ENCODE data around the gene BCL2. TPM values are rescaled to one million over a fixed set of nuclear protein-coding genes. Genes with fewer than 3 reads are reported as not detected.
A peak's percentile ranks its signal among the peaks of the same experiment; 100 is the strongest.

Gene BCL2
- total RNA-seq, 2 donors from 2014 or later, result 95.4 to 269 TPM

GRCh38 chr18:63128237-63128974, 191.2 kb downstream of the BCL2 start:
- peak overlapping the region; percentile 74 for H3K27ac Mint-ChIP-seq
- H3K27me3 Mint-ChIP-seq, result no peaks in the 10 kb centered on the region
- peaks cover 90% of the 10 kb centered on the region for H3K36me3 Mint-ChIP-seq (ENCODE audit: low read depth)
- H3K9me3 Mint-ChIP-seq, result no peaks in the 10 kb centered on the region
- H3K4me1 Mint-ChIP-seq, result peaks cover 23% of the 10 kb centered on the region
- ATAC-seq (replicated peaks), result no peak
- H3K4me3 Mint-ChIP-seq, result no peak overlapping the region

DNA sequence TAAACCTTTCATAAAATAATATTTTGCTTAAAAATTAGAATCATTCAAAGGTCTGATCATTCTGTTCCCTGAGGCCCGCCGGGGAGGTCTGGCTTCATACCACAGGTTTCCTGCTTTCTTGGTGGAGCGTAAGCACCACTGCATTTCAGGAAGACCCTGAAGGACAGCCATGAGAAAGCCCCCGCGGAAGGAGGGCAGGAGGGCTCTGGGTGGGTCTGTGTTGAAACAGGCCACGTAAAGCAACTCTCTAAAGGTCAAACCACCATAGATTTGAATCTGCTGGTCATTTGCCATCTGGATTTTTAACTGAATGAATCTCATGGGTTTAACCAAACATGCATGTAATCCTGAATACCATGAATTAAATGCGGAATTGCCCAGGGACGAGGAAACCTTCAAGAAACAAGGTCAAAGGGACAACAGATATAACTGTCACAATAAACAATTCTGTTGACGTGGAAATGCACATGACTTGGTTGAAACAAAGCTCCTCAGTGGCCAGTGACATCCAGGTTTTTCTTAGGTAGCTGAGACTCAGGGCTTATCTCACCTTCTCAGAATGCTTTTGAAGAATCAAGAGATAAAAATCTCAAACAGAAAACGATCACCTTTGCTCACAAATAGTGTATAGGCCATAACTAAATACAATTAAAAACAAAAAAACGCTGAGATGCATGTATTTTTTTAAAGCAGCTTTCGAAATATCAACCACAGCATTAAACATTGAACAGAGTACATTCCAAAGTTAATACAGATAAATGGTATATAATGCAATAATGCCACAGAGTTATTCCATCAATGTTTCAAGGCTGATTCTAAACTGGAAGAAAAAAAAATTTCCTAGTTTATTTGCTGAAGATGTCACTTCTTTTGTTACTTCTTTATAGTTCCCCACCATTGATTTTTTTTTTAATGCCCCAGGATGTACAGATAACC, 193.2 kb downstream of the BCL2 start:
- peak overlapping the region; percentile 74 for H3K27ac Mint-ChIP-seq
- ATAC-seq (replicated peaks), result no peak
- H3K4me1 Mint-ChIP-seq, result peaks cover 20% of the 10 kb centered on the region
- H3K36me3 Mint-ChIP-seq (ENCODE audit: low read depth), result peaks cover 76% of the 10 kb centered on the region
- no peaks in the 10 kb centered on the region for H3K27me3 Mint-ChIP-seq
- H3K4me3 Mint-ChIP-seq, result no peak overlapping the region
- no peaks in the 10 kb centered on the region for H3K9me3 Mint-ChIP-seq

- ATAC-seq (replicated peaks), result no peak
- no peak overlapping the region for H3K4me3 Mint-ChIP-seq
- peaks cover 24% of the 10 kb centered on the region for H3K36me3 Mint-ChIP-seq (ENCODE audit: low read depth)
- H3K4me1 Mint-ChIP-seq, result peaks cover 22% of the 10 kb centered on the region
- no peaks in the 10 kb centered on the region for H3K9me3 Mint-ChIP-seq
- peak overlapping the region; percentile 67 for H3K27ac Mint-ChIP-seq
- no peaks in the 10 kb centered on the region for H3K27me3 Mint-ChIP-seq
These were observed 198.9 kb downstream of the BCL2 start for GRCh38 chr18:63120620-63121019.

DNA sequence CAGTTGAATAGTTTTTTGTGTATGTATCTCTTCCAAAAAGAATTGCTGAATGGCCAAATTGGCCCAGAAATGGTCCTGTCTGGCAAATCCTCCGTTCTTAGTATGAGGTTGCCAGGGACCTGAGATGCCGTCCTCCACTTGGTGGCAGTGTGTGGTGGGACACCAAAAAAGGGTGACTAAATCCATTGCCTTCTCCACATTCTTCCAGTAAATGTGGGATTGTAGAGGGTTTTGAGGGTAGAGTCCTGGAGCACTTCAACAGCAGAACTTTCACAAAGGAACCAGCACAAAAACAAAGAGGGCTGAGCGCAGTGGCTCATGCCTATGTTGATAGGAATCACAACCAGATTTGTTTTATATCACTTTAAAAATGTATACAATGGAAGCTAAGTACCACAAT, 199.9 kb downstream of the BCL2 start:
- Mint-ChIP-seq H3K27me3 (no peaks in the 10 kb centered on the region), H3K27ac (peak overlapping the region; percentile 67), H3K4me1 (peaks cover 22% of the 10 kb centered on the region), H3K9me3 (no peaks in the 10 kb centered on the region), H3K4me3 (peak overlapping the region; percentile 19), H3K36me3 (ENCODE audit: low read depth) (peaks cover 15% of the 10 kb centered on the region)
- ATAC-seq (replicated peaks), result peak; percentile 62

DNA sequence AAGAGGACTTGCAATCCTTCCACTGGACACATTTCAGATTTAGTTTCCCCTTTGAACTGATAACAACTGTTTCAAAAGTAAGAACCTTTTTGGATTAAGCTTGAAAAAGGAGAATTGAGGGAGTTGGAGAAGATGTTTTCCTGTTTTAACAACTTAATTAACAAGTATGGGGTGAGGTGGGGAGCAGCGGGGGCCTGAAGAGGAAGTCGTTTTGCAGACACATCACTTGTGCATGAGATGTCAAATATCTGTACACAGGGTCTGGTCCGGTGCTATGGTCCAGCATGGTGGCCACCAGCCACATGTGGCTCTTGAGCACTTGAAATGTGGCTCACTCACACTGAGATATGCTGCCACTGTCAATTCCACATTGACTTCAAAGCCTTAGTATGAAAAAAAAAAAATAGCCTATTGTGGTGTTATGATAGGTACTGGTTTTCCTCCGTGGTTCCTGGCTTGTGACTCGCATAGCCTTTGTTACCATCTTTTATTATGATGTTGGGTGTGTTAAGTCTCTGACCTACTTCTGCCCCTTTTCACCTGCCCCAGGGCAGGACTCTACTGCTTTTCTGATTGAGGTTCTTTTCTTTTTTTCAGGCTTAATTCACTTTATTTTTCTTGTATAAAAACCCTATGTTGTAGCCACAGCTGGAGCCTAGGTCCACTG, 205.5 kb downstream of the BCL2 start:
- Mint-ChIP-seq H3K4me3 (no peak overlapping the region), H3K36me3 (ENCODE audit: low read depth) (no peaks in the 10 kb centered on the region), H3K27me3 (peaks cover 4% of the 10 kb centered on the region), H3K27ac (no peak overlapping the region), H3K4me1 (peaks cover 8% of the 10 kb centered on the region), H3K9me3 (no peaks in the 10 kb centered on the region)
- ATAC-seq (replicated peaks), result peak; percentile 39

GRCh38 chr18:63112706-63113105, 206.9 kb downstream of the BCL2 start:
- no peaks in the 10 kb centered on the region for H3K36me3 Mint-ChIP-seq (ENCODE audit: low read depth)
- no peak overlapping the region for H3K27ac Mint-ChIP-seq
- H3K4me3 Mint-ChIP-seq, result no peak overlapping the region
- H3K4me1 Mint-ChIP-seq, result peaks cover 5% of the 10 kb centered on the region
- peaks cover 4% of the 10 kb centered on the region for H3K27me3 Mint-ChIP-seq
- no peaks in the 10 kb centered on the region for H3K9me3 Mint-ChIP-seq
- no peak for ATAC-seq (replicated peaks)

DNA sequence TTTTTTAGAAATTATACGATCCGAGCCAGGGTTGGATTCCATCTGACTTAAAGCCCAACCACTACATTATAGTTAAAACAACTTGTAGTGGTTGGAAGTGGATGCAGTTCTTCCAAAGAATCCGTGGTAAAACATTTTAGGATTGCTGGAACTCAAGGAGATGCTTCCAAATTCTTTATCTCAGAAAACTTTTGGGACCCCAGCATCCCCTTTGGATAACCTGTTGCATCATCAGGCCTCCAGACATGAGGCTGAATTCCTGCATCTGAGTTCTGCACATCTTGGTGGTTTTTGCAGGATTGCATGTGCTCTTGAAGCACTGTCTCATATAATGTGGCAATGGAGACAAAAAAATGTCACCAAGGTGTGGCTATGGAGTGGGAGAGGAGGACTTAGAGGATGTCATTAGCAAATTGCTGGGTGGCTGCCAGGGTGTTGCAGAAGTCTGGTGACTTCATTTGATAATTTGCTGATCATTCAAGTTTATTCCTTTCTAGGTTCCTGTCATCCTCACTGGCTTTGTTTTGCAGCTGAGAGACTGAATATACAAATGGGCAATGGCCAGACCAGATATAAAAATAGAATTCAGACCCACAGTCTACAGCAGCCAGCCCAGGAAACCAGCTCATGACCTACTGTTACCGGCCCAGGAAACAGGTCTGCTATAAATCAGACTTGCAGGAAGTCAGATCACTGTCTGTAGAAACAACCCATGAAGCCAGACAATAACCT, 207.7 kb downstream of the BCL2 start:
- H3K4me3 Mint-ChIP-seq, result no peak overlapping the region
- no peaks in the 10 kb centered on the region for H3K36me3 Mint-ChIP-seq (ENCODE audit: low read depth)
- H3K4me1 Mint-ChIP-seq, result peaks cover 12% of the 10 kb centered on the region
- peaks cover 4% of the 10 kb centered on the region for H3K27me3 Mint-ChIP-seq
- ATAC-seq (replicated peaks), result no peak
- no peaks in the 10 kb centered on the region for H3K9me3 Mint-ChIP-seq
- no peak overlapping the region for H3K27ac Mint-ChIP-seq

DNA sequence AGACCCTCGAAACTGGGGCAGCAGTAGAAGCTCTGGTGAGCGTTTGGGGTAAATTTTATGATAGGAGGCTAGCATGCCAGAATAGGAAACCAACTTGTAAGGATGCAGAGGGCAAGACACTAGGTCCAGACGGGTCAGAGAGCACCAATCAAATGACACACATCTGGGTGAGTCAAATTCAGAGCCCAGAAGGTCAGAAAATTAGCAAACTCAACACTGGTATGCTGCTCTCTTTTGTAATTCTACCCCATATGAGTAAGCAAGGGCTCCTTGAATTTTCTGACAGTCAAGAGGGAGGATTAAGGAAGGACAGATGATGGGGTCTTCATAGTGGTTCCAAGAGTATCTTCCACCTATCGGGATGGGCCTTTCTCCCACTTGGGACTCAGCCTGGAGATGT, 209.8 kb downstream of the BCL2 start:
- Mint-ChIP-seq H3K4me3 (no peak overlapping the region), H3K27ac (no peak overlapping the region), H3K36me3 (ENCODE audit: low read depth) (no peaks in the 10 kb centered on the region), H3K4me1 (peaks cover 21% of the 10 kb centered on the region), H3K9me3 (no peaks in the 10 kb centered on the region), H3K27me3 (peaks cover 4% of the 10 kb centered on the region)
- peak; percentile 38 for ATAC-seq (replicated peaks)

DNA sequence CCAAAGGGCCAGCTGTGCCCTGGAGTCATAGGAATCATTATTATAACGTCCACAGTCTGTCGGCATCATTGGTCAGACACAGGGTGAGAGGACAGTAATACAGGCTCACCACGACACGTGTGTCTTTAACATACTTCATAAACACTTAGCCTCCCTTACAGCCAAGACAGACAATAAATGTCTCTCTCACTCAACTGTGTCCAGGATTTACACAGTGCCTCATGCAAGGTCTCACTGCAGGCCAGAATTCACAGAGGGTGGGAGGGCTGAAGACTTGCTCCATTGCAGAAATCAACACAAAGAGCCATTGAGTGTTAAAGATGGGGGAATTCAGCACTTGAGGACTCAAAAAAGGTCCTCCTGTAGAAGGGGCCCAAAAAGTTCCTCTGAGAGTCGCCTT, 210.5 kb downstream of the BCL2 start:
- Mint-ChIP-seq H3K4me1 (peaks cover 21% of the 10 kb centered on the region), H3K9me3 (no peaks in the 10 kb centered on the region), H3K27ac (no peak overlapping the region), H3K27me3 (peaks cover 4% of the 10 kb centered on the region), H3K4me3 (no peak overlapping the region), H3K36me3 (ENCODE audit: low read depth) (no peaks in the 10 kb centered on the region)
- no peak for ATAC-seq (replicated peaks)

- Mint-ChIP-seq H3K4me1 (peaks cover 25% of the 10 kb centered on the region), H3K27me3 (peaks cover 12% of the 10 kb centered on the region), H3K36me3 (ENCODE audit: low read depth) (no peaks in the 10 kb centered on the region), H3K4me3 (peak overlapping the region; percentile 63), H3K27ac (no peak overlapping the region), H3K9me3 (no peaks in the 10 kb centered on the region)
- ATAC-seq (replicated peaks), result no peak
These were observed 211.6 kb downstream of the BCL2 start for GRCh38 chr18:63107931-63108330.

DNA sequence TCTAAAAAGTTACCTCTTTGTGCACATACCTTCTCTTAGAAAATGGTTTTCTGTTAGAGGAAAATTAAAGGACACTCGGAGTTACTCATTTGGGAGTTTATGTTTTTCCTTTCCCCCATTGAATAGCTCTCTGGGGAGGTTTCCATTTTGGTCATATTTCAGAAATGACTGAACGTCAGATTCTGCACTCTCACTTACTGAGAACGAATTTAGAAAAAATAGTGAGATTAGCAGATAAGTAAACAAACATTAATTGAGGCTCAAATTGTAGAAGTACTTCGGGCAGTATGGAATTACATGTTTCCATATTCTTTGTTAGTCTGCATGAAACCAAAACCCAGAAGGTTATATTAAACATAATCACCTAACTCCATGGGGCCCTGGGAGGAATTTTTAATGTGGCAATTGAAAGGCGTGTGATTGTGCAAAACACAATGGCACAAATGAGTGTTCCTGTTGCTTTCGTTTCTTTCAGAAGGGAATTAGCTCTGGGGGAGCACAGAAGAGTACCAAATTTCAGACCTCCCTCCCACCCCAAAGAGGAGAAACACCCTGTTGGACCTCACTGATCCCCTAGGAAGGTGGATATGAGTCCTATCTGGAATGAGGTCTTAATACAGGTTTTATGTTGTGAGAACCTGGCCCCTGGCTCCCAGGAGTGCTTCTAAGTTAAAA, 212.3 kb downstream of the BCL2 start:
- no peaks in the 10 kb centered on the region for H3K9me3 Mint-ChIP-seq
- H3K36me3 Mint-ChIP-seq (ENCODE audit: low read depth), result no peaks in the 10 kb centered on the region
- peak overlapping the region; percentile 75 for H3K27ac Mint-ChIP-seq
- H3K27me3 Mint-ChIP-seq, result peaks cover 13% of the 10 kb centered on the region
- peak; percentile 71 for ATAC-seq (replicated peaks)
- peak overlapping the region; percentile 63 for H3K4me3 Mint-ChIP-seq
- H3K4me1 Mint-ChIP-seq, result peaks cover 27% of the 10 kb centered on the region

DNA sequence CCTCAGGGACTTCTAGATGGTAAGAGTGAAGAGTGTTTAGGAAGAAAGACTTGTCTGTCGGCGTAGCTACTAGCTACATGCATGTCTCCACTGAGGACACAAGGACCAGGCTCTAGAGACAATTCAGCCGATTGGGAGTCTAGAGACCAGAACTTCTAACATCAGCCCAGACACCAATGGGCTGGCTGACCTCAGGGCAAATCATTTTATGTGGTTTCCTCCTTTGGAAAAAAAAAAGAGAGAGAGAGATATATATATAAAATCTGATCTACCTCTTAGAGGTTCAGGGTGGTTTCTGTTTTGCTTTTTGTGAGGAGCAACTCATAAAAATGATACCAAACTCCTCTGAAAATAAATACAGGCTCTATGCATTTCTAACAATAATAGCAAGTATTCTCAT, 212.8 kb downstream of the BCL2 start:
- Mint-ChIP-seq H3K4me1 (peaks cover 27% of the 10 kb centered on the region), H3K27ac (peak overlapping the region; percentile 75), H3K4me3 (peak overlapping the region; percentile 63), H3K9me3 (no peaks in the 10 kb centered on the region), H3K27me3 (peaks cover 13% of the 10 kb centered on the region), H3K36me3 (ENCODE audit: low read depth) (no peaks in the 10 kb centered on the region)
- peak; percentile 68 for ATAC-seq (replicated peaks)

GRCh38 chr18:63105636-63106316, 213.8 kb downstream of the BCL2 start:
- Mint-ChIP-seq H3K9me3 (no peaks in the 10 kb centered on the region), H3K27ac (peak overlapping the region; percentile 75), H3K36me3 (ENCODE audit: low read depth) (no peaks in the 10 kb centered on the region), H3K27me3 (peaks cover 13% of the 10 kb centered on the region), H3K4me3 (peak overlapping the region; percentile 63), H3K4me1 (peaks cover 27% of the 10 kb centered on the region)
- ATAC-seq (replicated peaks), result peak; percentile 4

All from activated T-helper 17 cell treated with anti-CD3 and anti-CD28 coated beads, Interleukin-2, amount 50 U/mL, for 72 hours (primary cell).